Tibial nerve (tissue), 4 donors: Measurements from ENCODE around the gene RESF1. TPM values are rescaled to one million over a fixed set of nuclear protein-coding genes. Genes with fewer than 3 reads are reported as not detected.

Source experiments
- DNase-seq, 2 donors: peaks; one replicate each; pipeline ENCODE4 v3.0.0-alpha.2; 2019; ENCODE audit warnings: low spot score in 2 of 2
- H3K27ac ChIP-seq, 4 donors: fragments of 200-600 bp; sonication (generic) in 3 of 4; one replicate each; pipeline ENCODE4 v1.5.1; 2017 to 2019; ENCODE audit warnings: mild to moderate bottlenecking in 1 of 4
- H3K27me3 ChIP-seq, 2 donors: fragments of 200-600 bp; sonication (generic) in 1 of 2; one replicate each; pipeline versions ENCODE4 v1.5.1 to v1.6.0; 2017 to 2019
- H3K36me3 ChIP-seq, 3 donors: fragments of 200-600 bp; sonication (generic); one replicate each; pipeline ENCODE4 v1.5.1; 2018 to 2019
- H3K4me1 ChIP-seq, 4 donors: fragments of 200-600 bp; sonication (generic) in 3 of 4; one replicate each; pipeline ENCODE4 v1.5.1; 2017 to 2019
- H3K4me3 ChIP-seq, 4 donors: fragments of 200-600 bp; sonication (generic) in 3 of 4; one replicate each; pipeline ENCODE4 v1.5.1; 2017 to 2019; ENCODE audit warnings: mild to moderate bottlenecking in 1 of 4, moderate library complexity in 1 of 4
- H3K9me3 ChIP-seq, 4 donors: fragments of 200-600 bp; sonication (generic) in 3 of 4; one replicate each; pipeline ENCODE4 v1.5.1; 2017 to 2019
- EP300 ChIP-seq, 2 donors: sonication (generic); formaldehyde crosslinking; IDR thresholded peaks; one replicate each; pipeline ENCODE4 v1.6.1; 2017; ENCODE audit warnings: antibody characterized with exemption in 2 of 2, mild to moderate bottlenecking in 1 of 2
- POLR2A ChIP-seq, 2 donors: fragments of 450-650 bp; IDR thresholded peaks; one replicate each; pipeline ENCODE4 v1.6.1; 2017; ENCODE audit warnings: antibody characterized with exemption in 2 of 2, mild to moderate bottlenecking in 2 of 2, moderate library complexity in 2 of 2
- WGBS, 2 donors: methylation state at CpG; one replicate each; pipeline ENCODE4 v1.1.5; 2018; 5-methylcytosine and 5-hydroxymethylcytosine counted together
- total RNA-seq, 4 donors: library from RNA; depleted of rRNA; stranded (reverse); fragments of >200 nt; gene quantifications; one replicate each; pipeline ENCODE4 v1.1.0, GENCODE V29; 2016
- TF ChIP-seq, protein P1 (sequence below), 5 experiments: fragments of 200-600 bp in 3 of 5; fragments of 450-650 bp in 2 of 5; sonication (generic) in 3 of 5; IDR thresholded peaks; one replicate each; pipeline ENCODE4 v1.5.1; 2016 to 2019; ENCODE audit warnings: antibody characterized with exemption in 5 of 5, mild to moderate bottlenecking in 3 of 5, moderate library complexity in 2 of 5

The RESF1 gene
- total RNA-seq, 4 donors from 2014 or later = 39.6 to 51.1 (median 46.2) TPM

GRCh38 chr12:31961137-31961536 is 1.9 kb downstream of the RESF1 start:
- 71 to 73% methylated on average over 2 of the region's 2 CpGs for WGBS, 2 donors
- Histone ChIP-seq H3K27me3 (no peaks in the 10 kb centered on the region), H3K4me3 (peak overlapping the region in 3 of 4 donors; percentile 65 to 85 (median 67)), H3K9me3 (no peaks in the 10 kb centered on the region), H3K4me1 (peaks cover 0 to 34% (median 9%) of the 10 kb centered on the region in 4 donors), H3K27ac (peak overlapping the region in 1 of 4 donors; percentile 27), H3K36me3 (peaks cover 0 to 46% (median 0%) of the 10 kb centered on the region in 3 donors)
- TF ChIP-seq POLR2A (IDR thresholded peaks at IDR 0.05) = no peak
- TF ChIP-seq, protein P1, sequence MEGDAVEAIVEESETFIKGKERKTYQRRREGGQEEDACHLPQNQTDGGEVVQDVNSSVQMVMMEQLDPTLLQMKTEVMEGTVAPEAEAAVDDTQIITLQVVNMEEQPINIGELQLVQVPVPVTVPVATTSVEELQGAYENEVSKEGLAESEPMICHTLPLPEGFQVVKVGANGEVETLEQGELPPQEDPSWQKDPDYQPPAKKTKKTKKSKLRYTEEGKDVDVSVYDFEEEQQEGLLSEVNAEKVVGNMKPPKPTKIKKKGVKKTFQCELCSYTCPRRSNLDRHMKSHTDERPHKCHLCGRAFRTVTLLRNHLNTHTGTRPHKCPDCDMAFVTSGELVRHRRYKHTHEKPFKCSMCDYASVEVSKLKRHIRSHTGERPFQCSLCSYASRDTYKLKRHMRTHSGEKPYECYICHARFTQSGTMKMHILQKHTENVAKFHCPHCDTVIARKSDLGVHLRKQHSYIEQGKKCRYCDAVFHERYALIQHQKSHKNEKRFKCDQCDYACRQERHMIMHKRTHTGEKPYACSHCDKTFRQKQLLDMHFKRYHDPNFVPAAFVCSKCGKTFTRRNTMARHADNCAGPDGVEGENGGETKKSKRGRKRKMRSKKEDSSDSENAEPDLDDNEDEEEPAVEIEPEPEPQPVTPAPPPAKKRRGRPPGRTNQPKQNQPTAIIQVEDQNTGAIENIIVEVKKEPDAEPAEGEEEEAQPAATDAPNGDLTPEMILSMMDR (IDR thresholded peaks at IDR 0.05) = no peak
- TF ChIP-seq EP300 (IDR thresholded peaks at IDR 0.05) = no peak
- DNase-seq = no peak

- 89 to 92% methylated on average over 4 of the region's 4 CpGs for WGBS, 2 donors
- TF ChIP-seq, protein P1 (IDR thresholded peaks at IDR 0.05) = no peak
- no peak for TF ChIP-seq POLR2A (IDR thresholded peaks at IDR 0.05)
- TF ChIP-seq EP300 (IDR thresholded peaks at IDR 0.05) = no peak
- no peak for DNase-seq
- Histone ChIP-seq H3K9me3 (no peaks in the 10 kb centered on the region), H3K4me1 (peaks cover 0 to 44% (median 9%) of the 10 kb centered on the region in 4 donors), H3K27ac (no peak overlapping the region), H3K27me3 (no peaks in the 10 kb centered on the region), H3K4me3 (peak overlapping the region in 1 of 4 donors; percentile 85), H3K36me3 (peaks cover 0 to 48% (median 0%) of the 10 kb centered on the region in 3 donors)
Measured at GRCh38 chr12:31962076-31962475, 2.9 kb downstream of the RESF1 start.

DNA sequence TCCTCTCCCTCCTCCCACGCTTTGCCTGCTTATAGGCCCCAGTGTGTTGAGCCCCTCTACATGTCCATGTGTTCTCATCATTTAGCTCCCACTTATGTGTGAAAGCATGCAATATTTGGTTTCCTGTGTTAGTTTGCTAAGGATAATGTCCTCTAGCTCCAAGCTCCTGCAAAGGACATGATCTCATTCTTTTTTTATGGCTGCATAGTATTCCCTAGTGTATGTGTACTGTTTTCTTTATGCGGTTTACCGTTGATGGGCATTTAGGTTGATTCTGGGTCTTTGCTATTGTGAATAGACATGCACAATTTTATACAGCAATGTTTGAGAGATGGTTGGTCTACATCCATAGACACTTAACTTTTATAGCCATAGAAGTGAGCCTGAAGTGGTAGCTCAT is 5.1 kb downstream of the RESF1 start:
- no peak overlapping the region for H3K27ac ChIP-seq
- H3K4me1 ChIP-seq = peaks cover 0 to 44% (median 9%) of the 10 kb centered on the region in 4 donors
- H3K4me3 ChIP-seq = no peak overlapping the region
- no peak for TF ChIP-seq EP300 (IDR thresholded peaks at IDR 0.05)
- TF ChIP-seq POLR2A (IDR thresholded peaks at IDR 0.05) = no peak
- TF ChIP-seq, protein P1 (IDR thresholded peaks at IDR 0.05) = no peak
- no peaks in the 10 kb centered on the region for H3K27me3 ChIP-seq
- no peak for DNase-seq
- H3K9me3 ChIP-seq = no peaks in the 10 kb centered on the region
- peaks cover 0 to 51% (median 0%) of the 10 kb centered on the region in 3 donors for H3K36me3 ChIP-seq
- 95 to 98% methylated on average over 3 of the region's 3 CpGs for WGBS, 2 donors

DNA sequence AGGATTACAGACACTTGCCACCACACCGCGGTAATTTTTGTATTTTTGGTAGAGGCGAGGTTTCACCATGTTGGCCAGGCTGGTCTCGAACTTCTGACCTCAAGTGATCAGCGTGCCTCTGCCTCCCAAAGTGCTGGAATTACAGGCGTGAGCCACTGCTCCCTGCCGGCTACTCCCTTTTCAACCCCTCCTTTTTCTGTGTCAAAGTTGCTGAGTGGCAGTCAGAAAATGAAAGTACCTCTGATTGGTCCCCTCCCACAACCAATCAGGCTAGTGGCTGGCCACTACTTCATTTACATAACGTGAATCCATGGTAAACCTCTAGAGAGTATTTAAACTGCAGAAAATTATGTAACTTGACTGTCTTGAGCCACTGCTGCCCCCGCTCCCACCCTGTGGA is 5.9 kb downstream of the RESF1 start:
- peaks cover 0 to 44% (median 9%) of the 10 kb centered on the region in 4 donors for H3K4me1 ChIP-seq
- H3K27me3 ChIP-seq = no peaks in the 10 kb centered on the region
- peaks cover 0 to 57% (median 0%) of the 10 kb centered on the region in 3 donors for H3K36me3 ChIP-seq
- 93 to 94% methylated on average over 9 of the region's 9 CpGs for WGBS, 2 donors
- no peaks in the 10 kb centered on the region for H3K9me3 ChIP-seq
- H3K27ac ChIP-seq = no peak overlapping the region
- no peak for DNase-seq
- H3K4me3 ChIP-seq = no peak overlapping the region
- TF ChIP-seq POLR2A (IDR thresholded peaks at IDR 0.05) = no peak
- TF ChIP-seq, protein P1 (IDR thresholded peaks at IDR 0.05) = no peak
- no peak for TF ChIP-seq EP300 (IDR thresholded peaks at IDR 0.05)

GRCh38 chr12:31966558-31967205 is 7.5 kb downstream of the RESF1 start:
- Histone ChIP-seq H3K27ac (no peak overlapping the region), H3K36me3 (peaks cover 0 to 66% (median 9%) of the 10 kb centered on the region in 3 donors), H3K9me3 (peaks cover 0 to under 1% (median 0%) of the 10 kb centered on the region in 4 donors), H3K4me3 (no peak overlapping the region), H3K4me1 (peaks cover 0 to 28% (median 2%) of the 10 kb centered on the region in 4 donors), H3K27me3 (no peaks in the 10 kb centered on the region)
- TF ChIP-seq EP300 (IDR thresholded peaks at IDR 0.05) (no peak), POLR2A (IDR thresholded peaks at IDR 0.05) (no peak)
- TF ChIP-seq, protein P1 (IDR thresholded peaks at IDR 0.05) = no peak
- DNase-seq = no peak
- 62 to 68% methylated on average over 5 of the region's 5 CpGs for WGBS, 2 donors
